ENCODE results near the gene NUB1.
"Not testable (repeated sequence)": the region's sequence is repeated elsewhere in the genome, so short reads cannot be mapped to it uniquely, and the experiment has no call there.

DNA sequence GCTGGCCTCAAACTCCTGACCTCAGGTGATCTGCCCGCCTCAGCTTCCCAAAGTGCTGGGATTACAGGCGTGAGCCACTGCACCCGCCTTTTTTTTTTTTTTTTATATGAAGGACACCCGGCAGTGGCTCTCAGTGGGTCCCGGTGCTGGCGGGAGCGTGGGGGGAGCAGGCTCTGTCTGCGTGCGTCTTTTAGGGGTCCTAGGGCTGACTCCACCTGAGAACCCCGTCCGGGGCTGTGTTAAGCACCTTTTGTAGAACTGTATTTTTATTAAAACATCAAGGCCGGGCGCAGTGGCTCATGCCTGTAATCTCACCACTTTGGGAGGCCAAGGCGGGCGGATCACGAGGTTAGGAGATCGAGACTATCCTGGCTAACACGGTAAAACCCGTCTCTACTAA, 37.4 kb upstream of the NUB1 start:
- not testable (repeated sequence) for TF ChIP-seq POLR2A (IDR thresholded peaks at IDR 0.05)
- TF ChIP-seq, protein P1, sequence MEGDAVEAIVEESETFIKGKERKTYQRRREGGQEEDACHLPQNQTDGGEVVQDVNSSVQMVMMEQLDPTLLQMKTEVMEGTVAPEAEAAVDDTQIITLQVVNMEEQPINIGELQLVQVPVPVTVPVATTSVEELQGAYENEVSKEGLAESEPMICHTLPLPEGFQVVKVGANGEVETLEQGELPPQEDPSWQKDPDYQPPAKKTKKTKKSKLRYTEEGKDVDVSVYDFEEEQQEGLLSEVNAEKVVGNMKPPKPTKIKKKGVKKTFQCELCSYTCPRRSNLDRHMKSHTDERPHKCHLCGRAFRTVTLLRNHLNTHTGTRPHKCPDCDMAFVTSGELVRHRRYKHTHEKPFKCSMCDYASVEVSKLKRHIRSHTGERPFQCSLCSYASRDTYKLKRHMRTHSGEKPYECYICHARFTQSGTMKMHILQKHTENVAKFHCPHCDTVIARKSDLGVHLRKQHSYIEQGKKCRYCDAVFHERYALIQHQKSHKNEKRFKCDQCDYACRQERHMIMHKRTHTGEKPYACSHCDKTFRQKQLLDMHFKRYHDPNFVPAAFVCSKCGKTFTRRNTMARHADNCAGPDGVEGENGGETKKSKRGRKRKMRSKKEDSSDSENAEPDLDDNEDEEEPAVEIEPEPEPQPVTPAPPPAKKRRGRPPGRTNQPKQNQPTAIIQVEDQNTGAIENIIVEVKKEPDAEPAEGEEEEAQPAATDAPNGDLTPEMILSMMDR (IDR thresholded peaks at IDR 0.05) = not testable (repeated sequence)
